Measurements from ENCODE around the gene B3GALT6.
"Not testable (repeated sequence)": the region's sequence is repeated elsewhere in the genome, so short reads cannot be mapped to it uniquely, and the experiment has no call there.

B3GALT6 gene

DNA sequence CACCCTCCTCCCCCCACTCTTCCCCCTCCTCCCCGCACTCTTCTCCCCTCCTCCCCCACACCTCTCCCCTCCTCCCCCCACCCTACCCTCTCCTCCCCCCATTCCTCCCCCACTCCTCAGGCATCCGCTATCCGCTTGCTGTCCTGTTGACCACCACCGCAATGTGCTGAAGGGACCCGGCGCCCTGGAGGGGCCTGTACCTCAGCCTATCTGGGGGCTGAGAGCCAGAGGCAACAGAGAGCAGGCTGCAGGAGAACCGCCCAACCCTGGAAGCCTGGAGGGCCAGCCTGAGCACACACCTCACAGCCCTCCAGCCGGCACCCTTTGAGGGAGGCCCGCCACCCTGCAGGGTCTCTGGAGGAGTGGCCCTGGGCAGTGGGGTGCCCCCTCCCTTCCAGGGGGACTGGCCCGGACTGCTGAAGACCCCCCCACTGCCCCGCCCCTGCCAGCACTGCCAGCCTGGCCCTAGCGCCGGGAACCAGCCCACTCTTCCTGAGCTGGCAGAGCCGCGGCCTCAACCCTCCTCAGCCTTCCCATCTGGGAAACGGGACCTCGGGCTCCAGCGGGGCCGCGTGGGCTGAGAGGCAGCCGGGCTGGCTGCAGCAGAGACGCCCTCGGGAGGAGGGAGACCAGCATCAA lies 13.3 kb downstream of the B3GALT6 start:
- no peak for DNase-seq (ENCODE audit: low spot score)
- TF ChIP-seq, protein P1, sequence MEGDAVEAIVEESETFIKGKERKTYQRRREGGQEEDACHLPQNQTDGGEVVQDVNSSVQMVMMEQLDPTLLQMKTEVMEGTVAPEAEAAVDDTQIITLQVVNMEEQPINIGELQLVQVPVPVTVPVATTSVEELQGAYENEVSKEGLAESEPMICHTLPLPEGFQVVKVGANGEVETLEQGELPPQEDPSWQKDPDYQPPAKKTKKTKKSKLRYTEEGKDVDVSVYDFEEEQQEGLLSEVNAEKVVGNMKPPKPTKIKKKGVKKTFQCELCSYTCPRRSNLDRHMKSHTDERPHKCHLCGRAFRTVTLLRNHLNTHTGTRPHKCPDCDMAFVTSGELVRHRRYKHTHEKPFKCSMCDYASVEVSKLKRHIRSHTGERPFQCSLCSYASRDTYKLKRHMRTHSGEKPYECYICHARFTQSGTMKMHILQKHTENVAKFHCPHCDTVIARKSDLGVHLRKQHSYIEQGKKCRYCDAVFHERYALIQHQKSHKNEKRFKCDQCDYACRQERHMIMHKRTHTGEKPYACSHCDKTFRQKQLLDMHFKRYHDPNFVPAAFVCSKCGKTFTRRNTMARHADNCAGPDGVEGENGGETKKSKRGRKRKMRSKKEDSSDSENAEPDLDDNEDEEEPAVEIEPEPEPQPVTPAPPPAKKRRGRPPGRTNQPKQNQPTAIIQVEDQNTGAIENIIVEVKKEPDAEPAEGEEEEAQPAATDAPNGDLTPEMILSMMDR (IDR thresholded peaks at IDR 0.05; ENCODE audit: extremely low read depth, missing control alignments): no peak

DNA sequence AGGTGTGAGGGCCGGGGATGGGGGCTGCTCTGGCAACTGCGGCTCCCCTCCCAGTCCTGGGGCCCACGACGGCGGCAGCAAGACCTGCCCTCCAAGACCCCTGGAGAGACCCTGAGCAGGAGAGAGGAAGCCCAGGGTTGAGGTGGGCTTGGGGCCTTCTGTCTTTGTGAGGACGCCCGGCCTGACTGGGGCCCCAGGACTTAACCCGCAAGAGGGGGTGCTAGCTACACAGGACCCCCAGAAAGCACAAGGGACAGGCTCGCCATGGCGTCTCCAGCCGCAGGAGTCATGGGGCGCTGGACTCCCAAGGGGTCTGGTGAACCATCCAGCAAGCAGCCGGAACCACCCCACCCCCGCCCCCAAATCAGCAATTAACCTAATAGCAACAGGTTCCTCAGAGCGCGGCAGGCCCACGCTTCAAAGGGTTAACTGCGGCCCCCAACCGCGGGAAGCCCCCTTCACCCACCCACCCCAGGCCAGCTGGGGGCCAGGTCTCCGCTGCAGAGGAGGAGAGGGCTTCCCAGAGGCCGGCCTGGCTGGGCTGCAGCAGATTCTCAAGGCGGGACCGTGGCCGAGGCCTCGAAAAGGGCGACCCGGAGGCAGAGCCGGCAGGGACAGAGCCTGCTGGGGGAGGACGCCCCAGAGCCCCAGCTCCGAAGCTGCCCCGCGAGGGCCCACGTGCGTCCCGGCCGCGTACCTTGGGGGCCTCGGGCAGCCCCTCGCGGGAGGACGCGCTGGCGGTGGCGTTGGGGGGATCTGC lies 14.0 kb downstream of the B3GALT6 start:
- DNase-seq (ENCODE audit: low spot score): no peak
- TF ChIP-seq, protein P1 (IDR thresholded peaks at IDR 0.05; ENCODE audit: extremely low read depth, missing control alignments): no peak

DNA sequence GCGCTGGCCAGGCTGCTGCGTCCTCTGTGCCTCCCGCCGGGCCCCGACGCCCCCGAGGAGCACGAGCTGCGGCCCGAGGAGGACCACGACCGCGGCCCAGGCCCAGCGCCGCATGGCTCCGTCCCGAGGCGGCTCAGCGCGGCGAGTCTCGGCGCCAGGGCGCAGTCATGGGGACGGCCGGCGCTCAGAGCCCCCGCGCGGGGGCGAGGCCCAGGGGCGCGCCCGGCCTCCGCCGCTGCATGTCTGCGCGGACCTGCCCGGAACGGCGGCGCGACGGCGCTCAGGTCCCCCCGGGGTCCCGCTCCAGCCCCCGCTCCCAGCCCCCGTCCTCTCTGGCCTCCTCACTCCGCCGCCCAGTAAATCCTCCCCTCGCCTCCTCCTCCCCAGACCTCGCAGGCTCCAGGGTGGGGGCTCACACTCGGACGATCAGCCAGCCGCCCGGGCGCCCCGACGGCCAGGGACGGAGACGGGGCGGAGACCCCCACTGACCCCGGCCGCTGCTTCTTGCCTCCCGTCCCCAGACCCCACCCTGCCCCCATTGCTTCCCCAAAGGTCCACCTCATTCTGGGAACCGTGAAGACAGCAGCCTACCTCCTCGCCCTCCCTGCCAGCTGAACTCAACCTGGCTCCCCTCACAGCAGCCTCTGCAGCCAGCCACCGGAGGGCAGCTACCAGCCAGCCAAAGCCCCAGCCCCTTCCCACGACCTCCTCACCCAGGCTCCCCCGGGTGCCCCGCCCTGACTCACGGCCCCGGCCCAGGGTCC lies 14.7 kb downstream of the B3GALT6 start, which contains the start of gene C1QTNF12:
Gene C1QTNF12, minus strand, starts transcription at position 146 of the 764 bp plus-strand sequence. Its CDS starts 32 bp downstream, at position 114.
- DNase-seq (ENCODE audit: low spot score): no peak
- TF ChIP-seq, protein P1 (IDR thresholded peaks at IDR 0.05; ENCODE audit: extremely low read depth, missing control alignments): no peak

DNA sequence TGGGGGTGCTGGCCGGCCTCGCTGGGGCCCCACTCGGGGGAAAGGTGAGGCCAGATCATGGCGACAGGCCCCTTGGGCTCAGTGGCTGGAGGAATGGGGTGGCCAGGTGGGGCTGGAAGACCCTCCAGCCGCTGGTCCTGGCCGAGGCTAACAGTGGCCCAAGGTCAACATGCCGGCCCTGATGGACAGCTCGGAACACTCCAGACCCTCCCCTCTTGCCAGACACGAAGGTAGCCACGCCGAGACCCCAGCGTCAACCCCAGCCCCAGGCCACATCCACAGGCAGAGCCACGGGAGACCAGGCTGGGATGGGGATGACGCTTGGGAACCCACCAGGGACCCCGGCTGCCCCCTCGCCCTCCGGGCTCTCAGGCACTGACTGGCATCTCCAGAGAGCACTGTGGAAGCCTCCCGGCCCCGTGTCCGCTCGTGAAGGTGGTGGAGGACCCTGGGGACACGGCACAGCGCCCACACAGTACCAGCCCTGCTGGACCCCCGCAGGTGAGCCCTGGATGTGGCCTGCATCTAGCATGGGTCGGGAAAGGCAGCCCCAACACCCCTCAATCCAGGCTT lies 15.4 kb downstream of the B3GALT6 start:
- TF ChIP-seq, protein P1 (IDR thresholded peaks at IDR 0.05; ENCODE audit: extremely low read depth, missing control alignments): no peak
- no peak for DNase-seq (ENCODE audit: low spot score)

DNA sequence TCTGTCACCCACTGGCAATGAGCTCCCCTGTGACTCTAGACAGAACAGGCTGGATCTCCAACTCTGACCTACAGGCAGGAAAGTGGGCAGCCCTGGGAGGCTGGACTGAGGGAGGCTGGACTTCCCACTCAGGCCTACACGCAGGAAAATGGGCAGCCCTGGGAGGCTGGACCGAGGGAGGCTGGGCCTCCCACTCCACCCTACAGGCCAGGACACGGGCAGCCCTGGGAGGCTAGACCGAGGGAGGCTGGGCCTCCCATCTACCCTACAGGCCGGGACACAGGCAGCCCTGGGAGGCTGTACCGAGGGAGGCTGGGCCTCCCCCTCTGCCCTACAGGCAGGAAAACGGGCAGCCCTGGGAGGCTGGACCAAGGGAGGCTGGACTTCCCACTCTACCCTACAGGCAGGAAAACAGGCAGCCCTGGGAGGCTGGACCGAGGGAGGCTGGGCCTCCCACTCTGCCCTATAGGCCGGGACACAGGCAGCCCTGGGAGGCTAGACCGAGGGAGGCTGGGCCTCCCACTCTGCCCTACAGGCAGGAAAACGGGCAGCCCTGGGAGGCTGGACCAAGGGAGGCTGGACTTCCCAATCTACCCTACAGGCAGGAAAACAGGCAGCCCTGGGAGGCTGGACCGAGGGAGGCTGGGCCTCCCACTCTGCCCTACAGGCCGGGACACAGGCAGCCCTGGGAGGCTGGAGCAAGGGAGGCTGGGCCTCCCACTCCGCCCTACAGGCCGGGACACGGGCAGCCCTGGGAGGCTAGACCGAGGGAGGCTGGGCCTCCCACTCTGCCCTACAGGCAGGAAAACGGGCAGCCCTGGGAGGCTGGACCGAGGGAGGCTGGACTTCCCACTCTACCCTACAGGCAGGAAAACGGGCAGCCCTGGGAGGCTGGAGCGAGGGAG lies 16.2 kb downstream of the B3GALT6 start:
- DNase-seq (ENCODE audit: low spot score): not testable (repeated sequence)

DNA sequence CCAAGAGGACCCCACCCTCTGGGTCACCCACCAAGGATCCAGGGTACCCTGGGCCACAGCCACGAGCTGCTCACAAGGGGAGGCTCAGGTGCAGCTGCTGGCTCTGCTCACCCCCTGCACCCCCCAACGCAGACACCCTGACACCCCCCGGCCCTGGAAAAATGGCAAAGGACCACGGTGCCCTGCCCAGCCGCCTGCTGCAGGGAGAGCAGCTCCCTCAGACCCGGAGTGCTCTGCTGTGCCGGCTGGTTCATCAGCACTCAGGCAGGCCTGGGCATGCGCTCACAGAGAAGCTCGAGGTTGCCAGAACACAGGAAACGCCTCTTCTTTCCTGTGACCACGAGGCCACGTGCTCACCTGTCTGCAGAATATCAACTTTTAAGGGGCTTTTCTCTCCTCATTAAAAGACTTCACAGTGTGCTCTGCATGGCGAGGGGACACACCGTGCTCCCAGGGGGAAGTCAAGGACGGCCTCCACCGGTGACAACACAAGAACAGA lies 18.8 kb downstream of the B3GALT6 start:
- DNase-seq (ENCODE audit: low spot score): peak; percentile 87
- TF ChIP-seq, protein P1 (IDR thresholded peaks at IDR 0.05; ENCODE audit: extremely low read depth, missing control alignments): no peak

DNA sequence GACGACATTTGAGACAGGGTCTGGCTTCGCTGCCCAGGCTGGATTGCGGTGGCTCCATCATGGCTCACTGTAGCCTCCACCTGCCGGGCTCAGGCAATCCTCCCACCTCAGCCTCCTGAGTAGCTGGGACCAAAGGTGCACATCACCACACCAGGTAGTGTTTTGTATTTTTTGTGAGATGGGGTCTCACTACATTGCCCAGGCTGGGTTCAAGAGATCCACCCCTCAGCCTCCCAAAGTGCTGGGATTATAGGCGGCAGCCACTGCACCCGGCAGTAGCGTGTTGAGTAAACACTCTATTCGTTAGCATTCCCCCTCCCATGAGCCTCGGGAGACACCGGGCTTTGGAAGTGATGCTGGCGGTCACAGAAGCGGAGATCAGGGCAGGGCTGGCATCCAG lies 21.3 kb downstream of the B3GALT6 start:
- TF ChIP-seq, protein P1 (IDR thresholded peaks at IDR 0.05; ENCODE audit: extremely low read depth, missing control alignments): no peak
- no peak for DNase-seq (ENCODE audit: low spot score)
